ENCODE results near the gene NDUFS4.

GRCh38 chr5:53649352-53649751 lies 88.9 kb downstream of the NDUFS4 start:
- TF ChIP-seq, protein P1, sequence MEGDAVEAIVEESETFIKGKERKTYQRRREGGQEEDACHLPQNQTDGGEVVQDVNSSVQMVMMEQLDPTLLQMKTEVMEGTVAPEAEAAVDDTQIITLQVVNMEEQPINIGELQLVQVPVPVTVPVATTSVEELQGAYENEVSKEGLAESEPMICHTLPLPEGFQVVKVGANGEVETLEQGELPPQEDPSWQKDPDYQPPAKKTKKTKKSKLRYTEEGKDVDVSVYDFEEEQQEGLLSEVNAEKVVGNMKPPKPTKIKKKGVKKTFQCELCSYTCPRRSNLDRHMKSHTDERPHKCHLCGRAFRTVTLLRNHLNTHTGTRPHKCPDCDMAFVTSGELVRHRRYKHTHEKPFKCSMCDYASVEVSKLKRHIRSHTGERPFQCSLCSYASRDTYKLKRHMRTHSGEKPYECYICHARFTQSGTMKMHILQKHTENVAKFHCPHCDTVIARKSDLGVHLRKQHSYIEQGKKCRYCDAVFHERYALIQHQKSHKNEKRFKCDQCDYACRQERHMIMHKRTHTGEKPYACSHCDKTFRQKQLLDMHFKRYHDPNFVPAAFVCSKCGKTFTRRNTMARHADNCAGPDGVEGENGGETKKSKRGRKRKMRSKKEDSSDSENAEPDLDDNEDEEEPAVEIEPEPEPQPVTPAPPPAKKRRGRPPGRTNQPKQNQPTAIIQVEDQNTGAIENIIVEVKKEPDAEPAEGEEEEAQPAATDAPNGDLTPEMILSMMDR (conservative IDR thresholded peaks at IDR 0.05) = no peak
- TF ChIP-seq ZFX (IDR thresholded peaks at IDR 0.05) = no peak
